Astrocyte of the spinal cord (primary cell): ENCODE measurements around the gene MARCKSL1.
"Not testable (repeated sequence)": the region's sequence is repeated elsewhere in the genome, so short reads cannot be mapped to it uniquely, and the experiment has no call there.

ENCODE experiments used
- DNase-seq: peaks from one replicate; pipeline ENCODE4 v3.0.0; 2011; ENCODE audit warnings: low read depth, low spot score
- H3K4me3 ChIP-seq: 2 replicates; pipeline ENCODE4 v1.5.1; 2011; ENCODE audit warnings: low read depth, mild to moderate bottlenecking, low read length, moderate library complexity
- CTCF ChIP-seq: IDR thresholded peaks from 2 replicates; pipeline ENCODE4 v1.5.1; 2012; ENCODE audit warnings: low read depth, mild to moderate bottlenecking, low read length, inconsistent platforms
- in situ Hi-C: cut with HindIII; loops from 2 replicates; pipeline ENCODE4 v1.10.0; 2017; ENCODE audit warnings: low sequenced_read_pairs

Gene MARCKSL1

GRCh38 chr1:32291145-32291707 lies 44.8 kb downstream of the MARCKSL1 start:
- DNase-seq = peak; percentile 44
- no peak for TF ChIP-seq CTCF
- in situ Hi-C loops = no loop called here
- H3K4me3 ChIP-seq = peak overlapping the region; percentile 91

- no peak for DNase-seq
- no peak for TF ChIP-seq CTCF
- H3K4me3 ChIP-seq = no peak overlapping the region
- in situ Hi-C loops = no loop called here
Measured at GRCh38 chr1:32289256-32289655, 46.8 kb downstream of the MARCKSL1 start.

DNA sequence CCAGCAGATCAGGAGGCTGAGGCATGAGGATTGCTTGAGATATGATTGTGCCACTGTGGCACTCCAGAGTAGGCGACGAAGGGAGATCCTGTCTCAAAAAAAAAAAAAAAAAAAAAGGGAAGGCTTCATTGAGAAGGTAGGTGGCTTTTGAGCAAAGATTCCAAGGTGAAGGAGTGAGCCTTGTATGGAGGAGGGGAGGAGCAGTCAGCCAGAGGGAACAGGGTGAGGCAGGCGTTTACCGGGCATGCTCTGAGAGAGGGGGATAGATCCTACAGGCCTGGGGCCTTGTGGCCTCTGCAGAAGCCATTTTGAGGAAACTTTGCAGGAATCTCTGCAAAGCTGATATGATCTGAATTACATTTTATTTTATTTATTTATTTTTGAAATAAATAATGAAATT lies 49.3 kb downstream of the MARCKSL1 start:
- in situ Hi-C loops = no loop called here

GRCh38 chr1:32285658-32286057 lies 50.4 kb downstream of the MARCKSL1 start:
- in situ Hi-C loops = no loop called here
- no peak for TF ChIP-seq CTCF
- no peak for DNase-seq
- H3K4me3 ChIP-seq = no peak overlapping the region

More for the DNA sequence above, 49.3 kb downstream of the MARCKSL1 start:
- no peak for DNase-seq
- H3K4me3 ChIP-seq = no peak overlapping the region
- TF ChIP-seq CTCF = no peak

GRCh38 chr1:32284777-32285176 lies 51.3 kb downstream of the MARCKSL1 start:
- in situ Hi-C loops, H3K4me3 ChIP-seq, DNase-seq: not testable (repeated sequence)
